Measurements from ENCODE around the gene TLE3. TPM values are rescaled to one million over a fixed set of nuclear protein-coding genes. Genes with fewer than 3 reads are reported as not detected.

TLE3 gene
- total and polyA plus RNA-seq, 2 of the 4 experiments (the other 2 are of a cell fraction), result 6.5 to 16.3 TPM

GRCh38 chr15:70061696-70062270 is 35.9 kb downstream of the TLE3 start:
- Histone ChIP-seq H3K4me1 (ENCODE audit: control insufficient read depth, insufficient read depth, low read length) (peaks cover 21% of the 10 kb centered on the region), H2AK5ac (ENCODE audit: low read depth, low read length) (no peak overlapping the region), H4K91ac (ENCODE audit: insufficient read depth, low read depth, low read length) (no peak overlapping the region), H2BK15ac (ENCODE audit: low read depth, low read length) (no peak overlapping the region), H2BK120ac (ENCODE audit: low read depth, low read length) (no peak overlapping the region), H3K14ac (replicated peaks; ENCODE audit: low read depth, low read length) (no peak overlapping the region), H3K4me3 (ENCODE audit: insufficient read depth, low read depth, low read length) (no peak overlapping the region), H3K18ac (ENCODE audit: low read depth, low read length) (no peak overlapping the region), H2BK20ac (ENCODE audit: low read depth, low read length) (no peak overlapping the region), H3K79me1 (ENCODE audit: low read depth in 1 of 2, low read length in 2 of 2) (peaks cover 12 to 39% of the 10 kb centered on the region in 2 experiments), H2AK9ac (replicated peaks; ENCODE audit: low read depth, low read length, poor library complexity) (no peak overlapping the region), H3K9me3 (ENCODE audit: control insufficient read depth, insufficient read depth, low read length) (no peaks in the 10 kb centered on the region), H3K56ac (ENCODE audit: extremely low read depth, insufficient read depth, low read length) (no peak overlapping the region), H4K5ac (ENCODE audit: low read depth, low read length) (no peak overlapping the region), H3K9ac (ENCODE audit: low read depth, low read length) (no peak overlapping the region), H3K36me3 (ENCODE audit: control insufficient read depth, insufficient read depth, low read length) (peaks cover 69% of the 10 kb centered on the region), H3K9me1 (ENCODE audit: insufficient read depth, low read length) (peaks cover 23% of the 10 kb centered on the region; the same call in 1 of the 2 replicates), H3K4ac (ENCODE audit: low read depth, low read length) (no peak overlapping the region), H4K8ac (ENCODE audit: low read depth in 2 of 2, low read length in 2 of 2) (no peak overlapping the region), H3K27ac (ENCODE audit: insufficient read depth, low read length) (no peak overlapping the region), H2AFZ (replicated peaks; ENCODE audit: low read length, poor library complexity) (peak overlapping the region; percentile 40), H3K4me2 (ENCODE audit: low read depth, low read length) (peak overlapping the region; percentile 23; the same call in 1 of the 2 replicates), H3K23ac (ENCODE audit: low read depth, low read length) (no peak overlapping the region; the same call in 1 of the 2 replicates), H4K20me1 (ENCODE audit: insufficient read depth, low read length) (peaks cover 55% of the 10 kb centered on the region), H2BK5ac (ENCODE audit: low read depth, low read length, poor library complexity, severe bottlenecking) (no peak overlapping the region), H3K27me3 (ENCODE audit: control insufficient read depth, insufficient read depth, low read length) (no peaks in the 10 kb centered on the region)
- POLR2A ChIA-PET (ENCODE audit: unreplicated experiment), result no interaction called here
- intact Hi-C loops (cut with micrococcal nuclease) (loop anchor here (2.0 kb wide), 1 partner anchor 37 kb away; no protein-coding TSS in a partner anchor), in situ Hi-C loops (cut with MboI; ENCODE audit: low sequenced_read_pairs) (no loop called here), dilution Hi-C loops (cut with HindIII; ENCODE audit: low sequenced_read_pairs, unreplicated experiment) (no loop called here)
- no peak for DNase-seq
- TF ChIP-seq CEBPB (IDR thresholded peaks at IDR 0.05; ENCODE audit: low read depth, low read length), result no peak
- no peak for TF ChIP-seq NFE2L2 (IDR thresholded peaks at IDR 0.05; ENCODE audit: low read depth, low read length)
- no peak for TF ChIP-seq USF2 (IDR thresholded peaks at IDR 0.05; ENCODE audit: low read depth, low read length)
- CTCF ChIA-PET, result no interaction called here
- BruUV-seq (replicated peaks), result no TSS peak
- ATAC-seq (ENCODE audit: low read depth), result no peak
- WGBS, 2 experiments (ENCODE audit: extremely low coverage in 2 of 2, insufficient read length in 1 of 2), result no CpG with 5 or more reads among the region's 15 CpGs
